GM18526 (cell line): ENCODE results near the gene ROR1.

Source experiments
- POLR2A ChIP-seq: IDR thresholded peaks from 3 replicates; pipeline ENCODE4 v1.6.1; 2011; ENCODE audit not compliant: insufficient read length; ENCODE audit errors: extremely low read depth

The ROR1 gene

DNA sequence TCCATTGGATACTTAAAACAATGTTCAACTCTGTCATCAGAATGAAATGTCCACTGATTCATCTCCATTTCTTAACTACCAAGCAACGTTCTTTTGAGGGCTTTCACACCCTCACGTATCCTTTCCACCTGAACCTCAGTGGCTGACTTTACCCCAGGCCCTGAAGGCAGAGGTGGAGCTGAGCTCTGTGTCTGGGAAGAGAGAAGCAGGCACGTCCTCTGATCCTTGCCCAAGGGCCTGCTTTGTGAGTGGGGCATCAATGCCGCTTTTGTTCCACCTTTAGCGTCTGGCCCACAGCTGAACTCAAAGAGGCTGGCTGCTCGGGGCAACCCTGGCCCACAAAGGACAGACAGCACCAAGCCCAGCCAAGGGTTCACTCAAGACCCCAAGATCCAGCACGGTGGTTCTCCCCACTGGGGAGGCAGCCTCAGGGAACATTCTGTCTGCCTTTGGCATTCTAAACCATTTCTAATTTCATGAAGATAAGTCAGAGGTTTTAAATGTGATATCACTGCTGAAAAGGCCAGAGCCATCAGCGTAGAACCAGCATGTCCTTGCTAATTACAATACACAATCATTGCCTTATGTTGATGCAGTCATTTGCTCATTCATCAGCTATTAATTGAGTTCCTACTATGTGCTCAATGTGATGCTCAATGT, 303.6 kb downstream of the ROR1 start:
- no peak for TF ChIP-seq POLR2A

GRCh38 chr1:64080941-64081562, 307.2 kb downstream of the ROR1 start:
- TF ChIP-seq POLR2A = no peak

DNA sequence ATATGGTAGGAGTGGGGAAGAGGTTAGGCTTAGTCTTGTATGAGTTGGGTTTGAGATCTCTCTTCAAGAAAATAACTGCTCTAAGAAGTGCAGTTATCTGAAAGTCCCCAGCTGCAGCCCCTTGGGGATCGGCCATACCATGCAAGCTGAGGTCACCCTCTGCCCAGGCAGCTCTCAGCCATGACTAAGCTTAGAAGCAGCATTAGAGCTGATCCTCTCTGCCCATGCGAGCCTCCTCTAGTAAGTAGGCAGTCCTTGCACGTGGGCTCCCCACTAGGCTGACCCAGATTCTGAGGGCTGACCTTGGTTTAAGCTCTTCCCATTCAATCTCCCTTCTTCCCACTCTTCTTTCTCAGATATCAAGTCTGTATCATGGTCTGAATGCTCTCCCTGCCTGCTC, 308.6 kb downstream of the ROR1 start:
- TF ChIP-seq POLR2A = no peak

GRCh38 chr1:64084451-64084850, 310.6 kb downstream of the ROR1 start:
- TF ChIP-seq POLR2A = no peak

- TF ChIP-seq POLR2A = no peak
These were observed 314.0 kb downstream of the ROR1 start for GRCh38 chr1:64087768-64088167.

GRCh38 chr1:64090436-64090835, 316.6 kb downstream of the ROR1 start:
- TF ChIP-seq POLR2A = no peak

- no peak for TF ChIP-seq POLR2A
These were observed 319.1 kb downstream of the ROR1 start for GRCh38 chr1:64092851-64093371.

DNA sequence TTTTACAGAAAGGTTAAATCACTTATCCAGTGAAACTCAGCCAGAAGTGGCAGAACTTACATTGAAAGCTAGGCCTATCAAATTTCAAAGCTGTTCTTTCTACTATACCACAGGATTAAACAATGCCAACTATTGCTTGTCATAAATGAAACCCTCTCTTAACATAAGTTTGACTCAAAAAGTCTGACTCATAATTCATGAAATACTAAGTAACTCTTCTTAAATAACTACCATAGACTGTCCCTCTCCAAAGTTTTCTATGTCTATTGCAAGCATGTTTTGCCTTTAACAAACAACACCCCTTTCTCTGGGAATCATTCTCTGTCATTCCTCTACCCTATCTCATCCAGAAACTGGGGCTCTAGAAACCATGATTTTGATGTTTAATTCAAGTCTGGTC, 320.1 kb downstream of the ROR1 start:
- TF ChIP-seq POLR2A = no peak

DNA sequence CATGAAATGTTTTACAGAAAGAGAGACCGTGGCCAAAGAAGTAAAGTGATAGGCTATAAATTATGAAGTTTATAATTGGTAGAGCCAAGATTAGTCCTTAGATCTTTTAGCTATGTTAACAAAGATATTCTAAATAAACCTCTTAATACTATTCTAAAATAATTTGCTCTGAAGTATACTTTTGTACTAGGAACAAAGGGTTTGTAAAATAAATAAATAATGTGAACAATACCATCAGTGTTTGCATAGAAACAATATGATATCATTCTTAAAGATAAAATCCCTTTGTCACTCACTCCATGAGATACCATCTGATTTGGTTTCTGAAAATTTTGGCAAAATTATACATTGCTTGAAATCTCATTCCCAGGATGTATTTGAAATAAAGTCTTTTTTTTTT, 322.0 kb downstream of the ROR1 start:
- no peak for TF ChIP-seq POLR2A

- no peak for TF ChIP-seq POLR2A
These were observed 324.0 kb downstream of the ROR1 start for GRCh38 chr1:64097859-64098258.

DNA sequence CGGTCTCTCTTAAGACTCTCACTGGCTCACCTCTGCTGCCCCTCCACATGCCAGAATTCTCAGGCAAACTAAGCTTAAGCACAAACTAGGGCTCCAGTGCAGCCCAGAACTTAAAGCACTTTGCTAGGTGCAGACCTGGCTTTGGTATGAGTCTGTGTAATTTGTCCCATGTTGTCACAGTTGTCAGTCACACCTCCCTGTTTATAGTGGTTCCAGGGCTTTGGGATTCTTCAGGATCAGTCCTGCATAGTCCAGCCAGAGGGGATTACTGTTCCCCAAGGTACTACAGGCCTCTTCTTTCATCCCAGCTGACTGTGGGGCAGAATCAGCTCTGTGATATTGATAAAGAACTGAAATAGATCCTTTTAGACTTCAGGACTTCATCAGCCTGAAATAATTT, 324.6 kb downstream of the ROR1 start:
- no peak for TF ChIP-seq POLR2A

GRCh38 chr1:64098846-64099582, 325.2 kb downstream of the ROR1 start:
- TF ChIP-seq POLR2A = no peak

GRCh38 chr1:64100791-64101190, 327.0 kb downstream of the ROR1 start:
- no peak for TF ChIP-seq POLR2A

GRCh38 chr1:64107118-64107519, 333.3 kb downstream of the ROR1 start:
- no peak for TF ChIP-seq POLR2A

- no peak for TF ChIP-seq POLR2A
These were observed 333.8 kb downstream of the ROR1 start for GRCh38 chr1:64107632-64108031.
